ENCODE measurements around the gene CEP131.

GRCh38 chr17:81229666-81229920 is 6.8 kb upstream of the CEP131 start:
- TF ChIP-seq, protein P1, sequence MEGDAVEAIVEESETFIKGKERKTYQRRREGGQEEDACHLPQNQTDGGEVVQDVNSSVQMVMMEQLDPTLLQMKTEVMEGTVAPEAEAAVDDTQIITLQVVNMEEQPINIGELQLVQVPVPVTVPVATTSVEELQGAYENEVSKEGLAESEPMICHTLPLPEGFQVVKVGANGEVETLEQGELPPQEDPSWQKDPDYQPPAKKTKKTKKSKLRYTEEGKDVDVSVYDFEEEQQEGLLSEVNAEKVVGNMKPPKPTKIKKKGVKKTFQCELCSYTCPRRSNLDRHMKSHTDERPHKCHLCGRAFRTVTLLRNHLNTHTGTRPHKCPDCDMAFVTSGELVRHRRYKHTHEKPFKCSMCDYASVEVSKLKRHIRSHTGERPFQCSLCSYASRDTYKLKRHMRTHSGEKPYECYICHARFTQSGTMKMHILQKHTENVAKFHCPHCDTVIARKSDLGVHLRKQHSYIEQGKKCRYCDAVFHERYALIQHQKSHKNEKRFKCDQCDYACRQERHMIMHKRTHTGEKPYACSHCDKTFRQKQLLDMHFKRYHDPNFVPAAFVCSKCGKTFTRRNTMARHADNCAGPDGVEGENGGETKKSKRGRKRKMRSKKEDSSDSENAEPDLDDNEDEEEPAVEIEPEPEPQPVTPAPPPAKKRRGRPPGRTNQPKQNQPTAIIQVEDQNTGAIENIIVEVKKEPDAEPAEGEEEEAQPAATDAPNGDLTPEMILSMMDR (IDR thresholded peaks at IDR 0.05; ENCODE audit: extremely low read depth in 1 of 2, insufficient read depth in 1 of 2, low read depth in 1 of 2, low read length in 2 of 2) = no peak
- no peak for TF ChIP-seq POLR2A (IDR thresholded peaks at IDR 0.05; ENCODE audit: low read depth, low read length)
- TF ChIP-seq POLR2AphosphoS5 (IDR thresholded peaks at IDR 0.05; ENCODE audit: insufficient read depth, low read depth, low read length) = no peak
- no peak for TF ChIP-seq FOS (IDR thresholded peaks at IDR 0.05; ENCODE audit: borderline replicate concordance, insufficient read depth, low read length)
- TF ChIP-seq, protein P2, sequence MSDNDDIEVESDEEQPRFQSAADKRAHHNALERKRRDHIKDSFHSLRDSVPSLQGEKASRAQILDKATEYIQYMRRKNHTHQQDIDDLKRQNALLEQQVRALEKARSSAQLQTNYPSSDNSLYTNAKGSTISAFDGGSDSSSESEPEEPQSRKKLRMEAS (IDR thresholded peaks at IDR 0.05; ENCODE audit: insufficient read depth, insufficient read length) = no peak
- no peak for TF ChIP-seq EZH2 (IDR thresholded peaks at IDR 0.05; ENCODE audit: borderline replicate concordance, low read depth, low read length, severe bottlenecking)
- TF ChIP-seq JUN (IDR thresholded peaks at IDR 0.05; ENCODE audit: borderline replicate concordance, insufficient read depth, insufficient read length, low read depth) = no peak
- TF ChIP-seq GATA2 (IDR thresholded peaks at IDR 0.05; ENCODE audit: insufficient read depth, insufficient read length, low read depth, low read length) = no peak
- no peak for TF ChIP-seq MYC (IDR thresholded peaks at IDR 0.05; ENCODE audit: low read depth, low read length)
